BE2C (cell line): Measurements from ENCODE around the gene SPATA6L.

Experiments used
- DNase-seq: peaks from one replicate; pipeline ENCODE4 v3.0.0-alpha.2; 2020
- H3K27me3 ChIP-seq: fragments of 250-450 bp; sonication (Bioruptor Pico); 2 replicates; pipeline ENCODE4 v1.5.1; 2020; ENCODE audit warnings: mild to moderate bottlenecking
- H3K36me3 ChIP-seq: fragments of 250-450 bp; sonication (Bioruptor Pico); 2 replicates; pipeline ENCODE4 v1.5.1; 2020; ENCODE audit warnings: mild to moderate bottlenecking
- H3K4me1 ChIP-seq: fragments of 250-450 bp; sonication (Bioruptor Pico); 2 replicates; pipeline ENCODE4 v1.5.1; 2020
- H3K4me3 ChIP-seq: 2 replicates; pipeline ENCODE4 v1.5.1; 2011; ENCODE audit warnings: low read depth, low read length
- H3K9me3 ChIP-seq: fragments of 250-450 bp; sonication (Bioruptor Pico); 2 replicates; pipeline ENCODE4 v1.5.1; 2020
- TF ChIP-seq, protein P1 (sequence below): IDR thresholded peaks from 2 replicates; pipeline ENCODE4 v1.5.1; 2012; ENCODE audit warnings: mild to moderate bottlenecking, low read depth, low read length

The SPATA6L gene

DNA sequence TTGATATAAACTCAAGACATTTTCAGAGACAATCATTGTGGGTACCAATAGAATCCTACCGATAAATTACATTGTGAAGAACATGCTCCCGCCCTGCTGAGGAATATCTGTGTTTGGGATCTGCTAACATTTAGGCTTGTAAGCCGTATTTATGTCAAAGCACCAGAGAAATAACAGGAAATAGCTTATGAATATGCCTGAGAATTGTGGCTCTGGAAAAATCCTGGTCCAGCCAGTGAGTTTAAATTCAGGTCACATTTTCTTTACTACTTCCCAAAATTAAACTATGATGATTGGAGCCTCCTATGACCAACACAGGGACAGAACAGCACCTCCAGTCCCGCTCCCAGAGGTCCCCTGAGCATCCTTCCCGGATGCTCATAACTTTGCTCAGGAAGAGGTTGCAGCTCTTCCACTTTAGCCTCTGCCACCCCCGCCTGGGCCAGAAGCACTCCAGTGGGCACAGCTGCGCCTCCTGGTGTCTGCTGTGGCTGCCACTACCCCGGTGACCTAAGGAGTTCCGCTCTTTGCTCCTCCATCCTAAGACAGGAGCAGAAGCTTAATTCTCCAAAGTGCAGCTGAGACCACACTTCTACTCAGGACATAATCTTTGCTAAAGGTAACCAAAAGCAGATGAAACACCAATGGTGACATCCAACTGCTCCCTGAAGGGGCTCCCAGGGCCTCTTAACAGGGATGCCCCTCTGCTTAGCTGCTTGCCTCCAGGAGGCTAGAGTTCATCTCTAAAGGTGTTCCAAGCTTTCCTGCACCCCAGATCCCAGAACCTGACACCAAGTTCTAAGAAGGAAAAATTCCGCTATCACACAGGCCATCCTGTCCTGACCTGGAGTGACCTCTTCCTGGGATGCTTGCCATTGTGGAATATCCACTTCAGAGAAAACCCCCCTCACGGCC, 117.2 kb downstream of the SPATA6L start:
- Histone ChIP-seq H3K4me1 (no peaks in the 10 kb centered on the region), H3K36me3 (no peaks in the 10 kb centered on the region), H3K9me3 (no peaks in the 10 kb centered on the region), H3K27me3 (no peaks in the 10 kb centered on the region), H3K4me3 (no peak overlapping the region)
- TF ChIP-seq, protein P1, sequence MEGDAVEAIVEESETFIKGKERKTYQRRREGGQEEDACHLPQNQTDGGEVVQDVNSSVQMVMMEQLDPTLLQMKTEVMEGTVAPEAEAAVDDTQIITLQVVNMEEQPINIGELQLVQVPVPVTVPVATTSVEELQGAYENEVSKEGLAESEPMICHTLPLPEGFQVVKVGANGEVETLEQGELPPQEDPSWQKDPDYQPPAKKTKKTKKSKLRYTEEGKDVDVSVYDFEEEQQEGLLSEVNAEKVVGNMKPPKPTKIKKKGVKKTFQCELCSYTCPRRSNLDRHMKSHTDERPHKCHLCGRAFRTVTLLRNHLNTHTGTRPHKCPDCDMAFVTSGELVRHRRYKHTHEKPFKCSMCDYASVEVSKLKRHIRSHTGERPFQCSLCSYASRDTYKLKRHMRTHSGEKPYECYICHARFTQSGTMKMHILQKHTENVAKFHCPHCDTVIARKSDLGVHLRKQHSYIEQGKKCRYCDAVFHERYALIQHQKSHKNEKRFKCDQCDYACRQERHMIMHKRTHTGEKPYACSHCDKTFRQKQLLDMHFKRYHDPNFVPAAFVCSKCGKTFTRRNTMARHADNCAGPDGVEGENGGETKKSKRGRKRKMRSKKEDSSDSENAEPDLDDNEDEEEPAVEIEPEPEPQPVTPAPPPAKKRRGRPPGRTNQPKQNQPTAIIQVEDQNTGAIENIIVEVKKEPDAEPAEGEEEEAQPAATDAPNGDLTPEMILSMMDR: peak; percentile 47
- DNase-seq: peak; percentile 39
